Vein endothelial cell (primary cell): ENCODE measurements around the gene CCT4. TPM values are rescaled to one million over a fixed set of nuclear protein-coding genes. Genes with fewer than 3 reads are reported as not detected.

Experiments
- small RNA-seq: library from RNA; depleted of rRNA; stranded (forward); fragments of <200 nt; gene quantifications from one replicate; pipeline ENCODE3, GENCODE V24; 2012
- total RNA-seq: library from RNA; depleted of rRNA; stranded (reverse); fragments of >200 nt; gene quantifications from 2 replicates; pipeline ENCODE4 v1.2.3, GENCODE V29; 2012

Gene CCT4, protein sequence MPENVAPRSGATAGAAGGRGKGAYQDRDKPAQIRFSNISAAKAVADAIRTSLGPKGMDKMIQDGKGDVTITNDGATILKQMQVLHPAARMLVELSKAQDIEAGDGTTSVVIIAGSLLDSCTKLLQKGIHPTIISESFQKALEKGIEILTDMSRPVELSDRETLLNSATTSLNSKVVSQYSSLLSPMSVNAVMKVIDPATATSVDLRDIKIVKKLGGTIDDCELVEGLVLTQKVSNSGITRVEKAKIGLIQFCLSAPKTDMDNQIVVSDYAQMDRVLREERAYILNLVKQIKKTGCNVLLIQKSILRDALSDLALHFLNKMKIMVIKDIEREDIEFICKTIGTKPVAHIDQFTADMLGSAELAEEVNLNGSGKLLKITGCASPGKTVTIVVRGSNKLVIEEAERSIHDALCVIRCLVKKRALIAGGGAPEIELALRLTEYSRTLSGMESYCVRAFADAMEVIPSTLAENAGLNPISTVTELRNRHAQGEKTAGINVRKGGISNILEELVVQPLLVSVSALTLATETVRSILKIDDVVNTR
- total RNA-seq = 181 and 191 TPM in 2 replicates

DNA sequence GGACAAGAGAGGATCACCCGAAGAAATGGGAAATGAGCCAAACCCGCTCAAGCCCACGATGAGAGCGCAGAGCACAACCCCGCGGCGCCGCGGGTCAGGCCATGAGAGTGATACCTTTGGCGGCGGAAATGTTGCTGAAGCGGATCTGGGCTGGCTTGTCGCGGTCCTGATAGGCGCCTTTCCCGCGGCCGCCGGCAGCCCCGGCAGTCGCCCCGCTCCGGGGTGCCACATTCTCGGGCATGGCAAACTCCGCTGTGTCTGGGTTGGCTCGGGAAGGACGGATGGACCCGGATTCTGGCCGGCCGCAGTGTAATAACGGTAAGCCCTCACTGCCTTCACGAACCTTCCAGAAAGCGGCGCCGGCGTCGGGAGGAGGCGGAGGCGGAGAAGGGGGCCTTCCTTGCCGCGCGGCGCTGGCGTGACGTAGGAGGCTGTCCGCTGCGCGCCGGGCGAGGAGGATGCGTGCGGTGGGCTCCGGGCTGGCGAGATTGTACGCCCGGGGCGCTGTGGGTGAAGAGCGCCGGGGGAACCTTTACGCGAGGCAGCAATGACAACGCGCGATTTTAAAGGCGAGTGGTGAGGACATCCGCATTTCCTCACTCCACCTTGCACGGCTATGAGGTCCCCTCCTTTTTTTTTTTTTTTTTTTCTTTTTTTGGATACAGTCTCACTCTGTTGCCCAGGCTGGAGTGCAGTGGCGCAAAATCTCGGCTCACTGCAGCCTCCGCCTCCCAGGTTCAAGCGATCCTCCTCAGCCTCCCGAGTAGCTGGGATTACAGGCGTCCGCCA lies at the start of gene CCT4:
Gene CCT4, minus strand, starts transcription at position 390 of the 789 bp plus-strand sequence. Its CDS starts 149 bp downstream, at position 241.

DNA sequence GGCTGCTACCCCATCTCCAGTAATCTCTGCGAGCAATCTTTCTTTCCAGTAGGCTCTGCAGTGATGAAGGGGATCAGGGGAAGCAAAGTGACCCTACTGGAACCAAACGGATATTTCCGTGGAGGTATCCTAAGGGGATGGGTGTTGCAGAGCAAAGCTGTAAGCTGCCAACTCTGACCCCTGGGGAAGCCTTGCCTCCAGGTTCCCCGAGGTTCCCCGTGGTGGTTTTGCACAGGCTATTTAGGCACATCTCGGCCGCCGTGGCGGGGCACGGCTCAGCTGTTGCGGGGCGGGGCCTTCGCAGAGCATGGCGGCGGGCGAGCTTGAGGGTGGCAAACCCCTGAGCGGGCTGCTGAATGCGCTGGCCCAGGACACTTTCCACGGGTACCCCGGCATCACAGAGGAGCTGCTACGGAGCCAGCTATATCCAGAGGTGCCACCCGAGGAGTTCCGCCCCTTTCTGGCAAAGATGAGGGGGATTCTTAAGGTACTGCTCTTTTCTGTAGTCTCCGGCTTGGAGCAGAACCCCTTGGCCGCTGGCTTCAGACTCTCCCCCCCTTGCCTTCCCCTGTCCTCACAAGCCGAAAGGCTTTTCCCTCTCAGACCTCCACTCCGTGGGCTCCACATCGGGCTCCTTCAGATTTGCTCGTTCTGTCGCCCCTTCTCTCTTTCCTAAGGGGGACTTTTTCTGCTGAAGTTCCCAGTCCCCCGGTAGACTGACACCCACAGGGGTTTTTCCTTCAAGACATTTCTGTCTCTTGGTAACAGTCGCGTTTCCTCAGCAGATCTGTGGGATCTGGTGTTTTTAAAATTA lies 17.1 kb upstream of the CCT4 start, which contains the start of gene COMMD1:
Gene COMMD1, plus strand, starts transcription at position 303 of the 814 bp plus-strand sequence. Its CDS starts 5 bp downstream, at position 308.

GRCh38 chr2:61853847-61854563 lies 34.5 kb downstream of the CCT4 start, which contains the start of gene FAM161A:
FAM161A (minus strand) TSS chr2:61854060; CDS start chr2:61854041, 19 bp downstream.

Small RNA genes lying within 50 kb of the gene (small RNA-seq; reads per million reads assigned to genes)
- not detected for gene RF00019

Other genes starting within 250 kb of the CCT4 start
- 0.65 and 1.7 TPM in 2 replicates for gene FAM161A, start 34.6 kb downstream of the CCT4 start, total RNA-seq
- gene COMMD1, start 17.0 kb upstream of the CCT4 start, total RNA-seq = 49.2 and 54.2 TPM in 2 replicates